ENCODE data around the gene KRT77. TPM values are rescaled to one million over a fixed set of nuclear protein-coding genes. Genes with fewer than 3 reads are reported as not detected.

Gene KRT77
- polyA plus RNA-seq, 1 of the 3 experiments (the other 2 are of a cell fraction) = not detected

DNA sequence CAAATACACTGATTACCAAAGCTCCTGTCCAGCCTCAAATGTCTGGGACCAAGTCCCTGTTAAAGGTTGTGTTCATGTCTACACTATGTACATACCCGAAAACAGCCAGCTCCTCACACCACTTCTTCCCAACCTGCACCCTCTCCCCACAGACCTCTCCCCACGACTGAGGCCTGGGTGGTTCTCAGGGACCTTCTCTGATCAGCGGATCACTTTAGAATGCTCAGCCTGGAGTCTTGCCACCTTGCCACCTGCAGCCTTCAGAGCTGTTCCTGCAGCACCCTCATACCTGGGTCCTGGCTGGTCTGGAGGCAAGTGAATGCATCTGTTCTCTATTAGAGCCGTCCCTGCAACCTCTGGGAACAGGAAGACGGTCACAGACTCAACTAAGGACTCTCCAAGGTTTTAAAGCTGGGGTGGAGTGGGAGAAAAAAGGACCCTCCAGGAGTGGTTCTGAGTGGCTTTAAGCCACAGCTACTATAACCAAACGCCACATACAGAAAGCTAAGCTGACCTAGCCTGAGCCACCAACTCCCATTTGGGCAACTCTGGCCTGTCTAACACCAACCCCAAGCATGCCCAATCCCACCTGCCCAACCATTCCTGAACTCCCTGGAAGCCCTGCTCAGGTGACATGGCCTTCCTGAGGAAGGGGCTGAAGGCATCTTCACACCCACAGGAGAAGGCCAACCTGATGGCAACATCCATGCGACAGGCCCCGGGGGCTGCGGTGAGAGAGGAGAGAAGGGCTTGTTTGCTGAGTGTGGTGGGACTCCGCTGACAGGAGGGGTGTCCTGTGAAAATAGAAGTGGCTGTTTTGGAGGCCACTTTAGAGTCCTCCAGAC lies 59.9 kb downstream of the KRT77 start:
- H3K9me3 ChIP-seq = no peaks in the 10 kb centered on the region
- no peak overlapping the region for H3K9ac ChIP-seq
- no peaks in the 10 kb centered on the region for H3K4me1 ChIP-seq (ENCODE audit: control insufficient read depth in 1 of 2, insufficient read depth in 2 of 2, low read depth in 1 of 2, low read length in 1 of 2)
- ChIA-PET CTCF (interaction anchor here (0.6 kb wide), 2 partner anchors 29 to 500 kb away, joined by 3 read pairs; no protein-coding TSS in a partner anchor), POLR2A (no interaction called here)
- H3F3A ChIP-seq (replicated peaks; ENCODE audit: insufficient read depth) = no peaks in the 10 kb centered on the region
- no peaks in the 10 kb centered on the region for H4K20me1 ChIP-seq (ENCODE audit: insufficient read depth)
- TF ChIP-seq MXI1 (IDR thresholded peaks at IDR 0.05; ENCODE audit: low read depth, low read length) (no peak), RXRA (IDR thresholded peaks at IDR 0.05; ENCODE audit: borderline replicate concordance, low read depth) (no peak)
- no peak overlapping the region for H3K4me3 ChIP-seq (ENCODE audit: low read depth in 2 of 2, low read length in 1 of 2)
- H3K27ac ChIP-seq (ENCODE audit: low read depth in 2 of 2, low read length in 1 of 2) = no peak overlapping the region
- WGBS (ENCODE audit: low lambda C conversion rate) = 26% methylated on average over 7 of the region's 10 CpGs
- peaks cover 75% of the 10 kb centered on the region for H3K27me3 ChIP-seq (ENCODE audit: insufficient read depth)
- H3K9me2 ChIP-seq = no peaks in the 10 kb centered on the region
- no peak for DNase-seq
- no peaks in the 10 kb centered on the region for H3K79me2 ChIP-seq (ENCODE audit: insufficient read depth)
- H2AFZ ChIP-seq (ENCODE audit: low read depth) = no peak overlapping the region
- no peak overlapping the region for H3K4me2 ChIP-seq
- H3K36me3 ChIP-seq (replicated peaks in 1 of 2; ENCODE audit: control insufficient read depth in 1 of 2, insufficient read depth in 2 of 2, low read length in 1 of 2) = no peaks in the 10 kb centered on the region

DNA sequence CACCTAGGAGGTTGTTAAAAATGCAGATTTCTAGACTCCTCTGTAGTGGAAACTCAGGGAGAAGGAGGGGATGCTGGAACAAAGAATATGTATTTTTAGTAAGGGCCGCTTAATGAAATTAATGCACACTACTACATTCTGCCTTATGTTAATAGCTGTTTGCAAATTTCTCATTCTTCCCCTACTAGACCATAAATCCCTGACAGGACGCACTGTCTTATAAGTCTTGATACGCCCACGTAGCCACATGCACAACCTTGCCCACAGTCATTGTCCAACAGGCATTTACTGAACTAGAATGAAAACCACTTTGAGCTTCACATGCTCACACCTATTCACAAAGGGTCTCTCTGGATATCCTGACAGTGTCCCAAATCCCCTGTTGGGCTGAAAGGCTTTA lies 61.9 kb downstream of the KRT77 start:
- POLR2A ChIA-PET = no interaction called here

More for the DNA sequence above, 61.9 kb downstream of the KRT77 start:
- TF ChIP-seq RAD21 (IDR thresholded peaks at IDR 0.05; ENCODE audit: low read length) = no peak
- no peak for TF ChIP-seq SMC3 (IDR thresholded peaks at IDR 0.05; ENCODE audit: low read depth, low read length)
- TF ChIP-seq NFIC (IDR thresholded peaks at IDR 0.05; ENCODE audit: borderline replicate concordance) = no peak
- no peak for TF ChIP-seq SIN3A (IDR thresholded peaks at IDR 0.05; ENCODE audit: borderline replicate concordance, low read depth, low read length)
- TF ChIP-seq CHD2 (IDR thresholded peaks at IDR 0.05; ENCODE audit: low read length, partially characterized antibody) = no peak
- no peak for TF ChIP-seq GATA2 (CRISPR knock-in tag; IDR thresholded peaks at IDR 0.05)
- no peak for TF ChIP-seq FOXM1 (IDR thresholded peaks at IDR 0.05; ENCODE audit: low read depth)
- no peak for TF ChIP-seq MEF2A (IDR thresholded peaks at IDR 0.05; ENCODE audit: borderline replicate concordance, low read depth)
- no peak for TF ChIP-seq TEAD4 (IDR thresholded peaks at IDR 0.05; ENCODE audit: borderline replicate concordance, insufficient read depth)
- TF ChIP-seq MXI1 (IDR thresholded peaks at IDR 0.05; ENCODE audit: low read depth, low read length) = no peak
- TF ChIP-seq FOSL2 (IDR thresholded peaks at IDR 0.05; ENCODE audit: borderline replicate concordance, low read depth) = no peak
- no peak for TF ChIP-seq POLR2AphosphoS5 (IDR thresholded peaks at IDR 0.05; ENCODE audit: low read depth, low read length)
- no peak for TF ChIP-seq YY1 (IDR thresholded peaks at IDR 0.05; ENCODE audit: low read depth)
- no peak for TF ChIP-seq EP300 (IDR thresholded peaks at IDR 0.05; ENCODE audit: borderline replicate concordance in 1 of 2, low read depth in 1 of 2, low read length in 1 of 2)
- no peak overlapping the region for H3K27ac ChIP-seq (ENCODE audit: low read depth in 2 of 2, low read length in 1 of 2)
- CTCF ChIA-PET = no interaction called here
- H4K20me1 ChIP-seq (ENCODE audit: insufficient read depth) = no peaks in the 10 kb centered on the region
- H3K4me2 ChIP-seq = no peak overlapping the region
- no peaks in the 10 kb centered on the region for H3F3A ChIP-seq (replicated peaks; ENCODE audit: insufficient read depth)
- no peaks in the 10 kb centered on the region for H3K36me3 ChIP-seq (replicated peaks in 1 of 2; ENCODE audit: control insufficient read depth in 1 of 2, insufficient read depth in 2 of 2, low read length in 1 of 2)
- DNase-seq = no peak
- H3K79me2 ChIP-seq (ENCODE audit: insufficient read depth) = no peaks in the 10 kb centered on the region
- H3K9ac ChIP-seq = no peak overlapping the region
- H2AFZ ChIP-seq (ENCODE audit: low read depth) = no peak overlapping the region
- H3K4me3 ChIP-seq (ENCODE audit: low read depth in 2 of 2, low read length in 1 of 2) = no peak overlapping the region
- peaks cover 60% of the 10 kb centered on the region for H3K27me3 ChIP-seq (ENCODE audit: insufficient read depth)
- H3K9me3 ChIP-seq = no peaks in the 10 kb centered on the region
- H3K9me2 ChIP-seq = no peaks in the 10 kb centered on the region
- H3K4me1 ChIP-seq (ENCODE audit: control insufficient read depth in 1 of 2, insufficient read depth in 2 of 2, low read depth in 1 of 2, low read length in 1 of 2) = no peaks in the 10 kb centered on the region
- WGBS (ENCODE audit: low lambda C conversion rate) = 39% methylated on average over 4 of the region's 4 CpGs

Other genes starting within 250 kb of the KRT77 start
- gene KRT6C, start 229.7 kb downstream of the KRT77 start, polyA plus RNA-seq (2012; rRNA removed) = not detected in 2 replicates
- gene KRT6A, start 210.3 kb downstream of the KRT77 start, polyA plus RNA-seq (2012; rRNA removed) = not detected in 2 replicates
- not detected in 2 replicates for gene KRT5, start 183.1 kb downstream of the KRT77 start, polyA plus RNA-seq (2012; rRNA removed)
- gene KRT71, start 150.4 kb downstream of the KRT77 start, polyA plus RNA-seq (2012; rRNA removed) = not detected in 2 replicates
- gene KRT74, start 129.7 kb downstream of the KRT77 start, polyA plus RNA-seq (2012; rRNA removed) = not detected in 2 replicates
- gene KRT72, start 102.1 kb downstream of the KRT77 start, polyA plus RNA-seq (2012; rRNA removed) = not detected in 2 replicates
- gene KRT73, start 85.0 kb downstream of the KRT77 start, polyA plus RNA-seq (2012; rRNA removed) = not detected in 2 replicates
- not detected in 2 replicates for gene KRT2, start 51.3 kb downstream of the KRT77 start, polyA plus RNA-seq (2012; rRNA removed)
- not detected in 2 replicates for gene KRT1, start 23.1 kb downstream of the KRT77 start, polyA plus RNA-seq (2012; rRNA removed)
- not detected in 2 replicates for gene KRT76, start 73.8 kb upstream of the KRT77 start, polyA plus RNA-seq (2012; rRNA removed)
- not detected in 2 replicates for gene KRT3, start 92.6 kb upstream of the KRT77 start, polyA plus RNA-seq (2012; rRNA removed)
- not detected in 2 replicates for gene KRT4, start 110.6 kb upstream of the KRT77 start, polyA plus RNA-seq (2012; rRNA removed)
- gene KRT79, start 130.8 kb upstream of the KRT77 start, polyA plus RNA-seq (2012; rRNA removed) = not detected in 2 replicates
- gene KRT78, start 145.5 kb upstream of the KRT77 start, polyA plus RNA-seq (2012; rRNA removed) = not detected in 2 replicates
- 47.7 and 49.4 TPM in 2 replicates for gene KRT8, start 201.6 kb upstream of the KRT77 start, polyA plus RNA-seq (2012; rRNA removed)
- 332 and 351 TPM in 2 replicates for gene KRT18, start 245.6 kb upstream of the KRT77 start, polyA plus RNA-seq (2012; rRNA removed)

All from SK-N-SH (cell line).